ENCODE results near the gene VPS35L. TPM values are rescaled to one million over a fixed set of nuclear protein-coding genes. Genes with fewer than 3 reads are reported as not detected.

VPS35L gene
- total and polyA plus RNA-seq, 10 of the 15 experiments (the other 5 are each of a cell fraction or from before 2014, with no cell fraction given) = 14.9 to 44.1 (median 26.3) TPM

- TF ChIP-seq CTCF (IDR thresholded peaks at IDR 0.05 in 2 of 3, conservative IDR thresholded peaks at IDR 0.05 in 1 of 3; ENCODE audit: control insufficient read depth in 2 of 3, extremely low read depth in 1 of 3, insufficient read depth in 1 of 3, low read depth in 3 of 3, low read length in 3 of 3) (peak; percentile 37 to 64 (median 41); a peak in 4 of 6 replicates), JUNB (IDR thresholded peaks at IDR 0.05) (no peak)
These were observed 45.8 kb downstream of the VPS35L start (continued) for GRCh38 chr16:19601083-19601976.

GRCh38 chr16:19604911-19605310 is 49.4 kb downstream of the VPS35L start:
- Histone ChIP-seq H3K36me3 (ENCODE audit: control insufficient read depth in 2 of 2, insufficient read depth in 2 of 2, low read length in 1 of 2) (peaks cover 0 to 8% of the 10 kb centered on the region in 2 experiments; a peak in 2 of 4 replicates), H3K4me2 (ENCODE audit: control insufficient read depth, insufficient read depth) (no peak overlapping the region), H3K9ac (ENCODE audit: control insufficient read depth, insufficient read depth, low read length) (no peak overlapping the region), H3K27me3 (replicated peaks in 1 of 2; ENCODE audit: control insufficient read depth in 2 of 2, insufficient read depth in 2 of 2, low read length in 1 of 2) (no peaks in the 10 kb centered on the region), H3K9me3 (replicated peaks; ENCODE audit: control insufficient read depth, insufficient read depth, low read length) (no peaks in the 10 kb centered on the region; the same call in 2 of the 3 replicates), H3K27ac (ENCODE audit: control insufficient read depth, insufficient read depth) (no peak overlapping the region), H2AFZ (ENCODE audit: control insufficient read depth, low read depth, low read length) (no peak overlapping the region), H3K4me3 (no peak overlapping the region), H4K20me1 (ENCODE audit: control insufficient read depth, insufficient read depth) (no peaks in the 10 kb centered on the region), H3K79me2 (ENCODE audit: control insufficient read depth, insufficient read depth, low read length) (no peaks in the 10 kb centered on the region), H3K4me1 (ENCODE audit: control insufficient read depth, insufficient read depth, low read length) (no peaks in the 10 kb centered on the region)
- ATAC-seq = no peak
- FAIRE-seq = no peak
- SMC1A ChIA-PET (ENCODE audit: uncharacterized antibody, unreplicated experiment) = interaction anchor here (0.6 to 2.9 kb wide), 3 partner anchors 11 to 282 kb away, joined by 3 to 10 read pairs (median 3); no protein-coding TSS in a partner anchor
- CTCF ChIA-PET = interaction anchor here (0.6 to 9.9 kb wide), 5 partner anchors 37 to 282 kb away, joined by 3 to 149 read pairs (median 3); partner anchors contain the start of genes GPRC5B and VPS35L
- DNase-seq (ENCODE audit: low read depth, low spot score) = no peak
- 97% methylated on average over 4 of the region's 4 CpGs for WGBS (ENCODE audit: insufficient coverage, insufficient replicate concordance, low lambda C conversion rate, missing lambda C conversion rate)
- TF ChIP-seq ZNF592 (IDR thresholded peaks at IDR 0.05) (no peak), IRF5 (IDR thresholded peaks at IDR 0.05; ENCODE audit: borderline replicate concordance) (no peak), ZBED1 (IDR thresholded peaks at IDR 0.05; ENCODE audit: borderline replicate concordance) (no peak), MTA3 (IDR thresholded peaks at IDR 0.05; ENCODE audit: borderline replicate concordance, low read length) (no peak), CREM (IDR thresholded peaks at IDR 0.05; ENCODE audit: low read depth) (no peak)
- RAD21 ChIA-PET (ENCODE audit: unreplicated experiment) = interaction anchor here (5.2 kb wide), 1 partner anchor 282 kb away, joined by 30 read pairs; no protein-coding TSS in a partner anchor
- intact Hi-C loops (cut with micrococcal nuclease; ENCODE audit: unreplicated experiment) (no loop called here), in situ Hi-C loops (cut with MboI) (loop anchor here (5.0 kb wide), 1 partner anchor 282 kb away; no protein-coding TSS in a partner anchor)
- POLR2A ChIA-PET = no interaction called here
- no TSS peak for BruUV-seq (replicated peaks)
